Stimulated activated CD4-positive, alpha-beta T cell treated with anti-CD3 and anti-CD28 coated beads, Interleukin-4, amount 100 ng/mL, for 48 hours (primary cell): ENCODE measurements around the gene SIK3.

Experiments used
- DNase-seq, 2 donors: peaks; one replicate each; pipeline ENCODE4 v3.0.0-alpha.2; 2020; ENCODE audit warnings: low read depth in 2 of 2

Gene SIK3

DNA sequence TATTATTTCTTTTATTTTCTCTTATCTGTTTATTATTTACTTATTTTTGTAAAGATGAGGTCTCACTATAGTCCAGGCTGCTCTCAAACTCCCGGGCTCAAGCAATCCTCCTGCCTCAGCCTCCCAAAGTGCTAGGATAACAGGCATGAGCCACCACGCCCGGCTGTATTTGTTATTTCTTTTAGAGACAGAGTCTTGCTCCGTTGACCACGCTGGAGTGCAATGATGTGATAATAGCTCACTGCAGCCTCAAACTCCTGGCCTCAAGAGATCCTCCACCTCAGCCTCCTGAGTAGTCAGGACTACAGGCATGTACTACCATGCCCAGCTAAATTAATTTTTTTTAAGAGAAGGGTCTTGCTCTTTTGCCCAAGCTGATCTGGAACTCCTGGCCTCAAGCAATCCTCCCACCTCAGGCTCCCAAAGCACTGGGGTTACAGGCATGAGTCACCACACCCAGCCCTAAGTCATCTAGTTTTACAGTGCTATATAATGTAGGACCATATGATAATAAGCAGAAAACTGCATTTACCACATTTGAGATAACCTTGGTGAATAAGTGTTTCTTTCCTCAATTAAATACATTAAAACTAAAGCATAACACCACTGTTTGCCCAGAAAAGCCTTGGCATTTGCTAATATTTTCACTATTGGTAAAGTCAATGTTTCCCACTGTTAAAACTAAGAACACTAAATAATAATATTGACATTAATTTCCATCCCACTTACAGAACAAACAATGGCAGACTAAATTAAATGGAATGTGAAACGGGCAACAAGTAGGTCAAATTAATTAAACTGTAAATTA, 127.5 kb downstream of the SIK3 start:
- no peak for DNase-seq

DNA sequence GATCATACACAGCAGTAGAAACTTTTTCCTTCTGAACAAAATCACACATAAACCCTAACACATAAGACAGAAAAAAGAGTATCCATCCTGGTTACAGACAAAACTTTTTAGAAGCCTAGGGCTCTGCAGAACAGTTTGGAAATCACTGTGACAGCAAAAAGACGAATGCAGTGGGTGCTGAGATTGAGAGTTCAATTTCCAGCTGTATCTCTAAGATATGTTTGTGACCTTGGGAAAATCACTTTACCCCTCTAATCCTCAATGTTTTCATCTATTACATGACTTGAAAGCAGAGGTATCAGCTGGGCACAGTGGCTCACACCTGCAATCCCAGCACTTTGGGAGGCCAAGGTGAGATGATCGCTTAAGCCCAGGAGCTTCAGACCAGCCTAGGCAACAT, 128.5 kb downstream of the SIK3 start:
- DNase-seq, result no peak

DNA sequence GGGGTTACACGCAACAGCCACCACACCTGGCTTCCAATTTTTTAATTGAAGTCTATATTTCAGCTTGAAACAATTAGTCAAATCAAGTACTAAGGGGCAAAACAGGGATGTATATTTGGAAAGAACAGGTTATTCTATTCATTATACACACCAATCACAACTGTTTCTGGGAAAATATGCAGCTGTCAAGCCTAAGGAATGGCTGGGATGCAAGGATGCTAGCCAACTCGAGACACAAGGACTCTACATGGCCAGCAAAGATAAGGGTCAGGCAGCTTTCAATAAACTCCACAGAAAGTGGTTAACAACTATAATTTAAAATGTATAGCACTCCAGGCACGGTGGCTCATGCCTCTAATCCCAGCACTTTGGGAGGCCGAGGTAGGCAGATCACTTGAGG, 134.0 kb downstream of the SIK3 start:
- no peak for DNase-seq

DNA sequence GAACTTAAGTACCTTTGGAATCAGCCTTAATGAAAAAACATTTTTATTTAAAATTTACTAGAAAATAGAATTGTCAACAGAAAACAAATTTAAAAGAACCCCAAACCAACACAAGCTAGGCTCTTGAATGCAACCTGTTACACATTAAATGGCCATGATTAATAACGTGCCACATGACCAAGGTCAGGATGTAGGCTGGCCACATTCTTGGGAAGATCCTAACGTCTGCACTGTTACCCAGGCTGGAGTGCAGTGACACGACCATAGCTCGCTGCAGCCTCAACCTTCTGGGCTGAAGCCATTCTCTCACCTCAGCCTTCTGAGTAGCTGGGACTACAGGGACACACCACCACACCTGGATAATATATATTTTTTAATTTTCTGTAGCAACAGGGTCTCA, 134.4 kb downstream of the SIK3 start:
- DNase-seq, result no peak

DNA sequence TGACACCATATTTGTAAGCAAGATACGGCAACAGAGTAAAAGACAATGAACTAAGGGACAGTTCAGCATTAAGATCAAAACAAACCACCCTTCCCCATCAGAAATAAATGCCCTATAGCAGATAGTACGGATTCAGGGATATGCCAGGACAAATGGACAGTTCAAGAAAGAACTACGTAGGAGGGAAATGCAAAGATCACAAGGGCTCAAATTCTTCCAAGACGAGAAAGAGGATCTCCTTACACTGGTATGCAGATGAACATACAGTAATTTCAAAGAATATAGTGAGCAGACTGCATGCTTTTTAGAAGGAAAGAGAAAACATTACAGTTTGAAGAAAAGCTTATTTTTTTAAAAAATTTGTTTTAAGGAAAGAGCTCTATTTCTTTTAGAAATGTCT, 136.1 kb downstream of the SIK3 start:
- no peak for DNase-seq

DNA sequence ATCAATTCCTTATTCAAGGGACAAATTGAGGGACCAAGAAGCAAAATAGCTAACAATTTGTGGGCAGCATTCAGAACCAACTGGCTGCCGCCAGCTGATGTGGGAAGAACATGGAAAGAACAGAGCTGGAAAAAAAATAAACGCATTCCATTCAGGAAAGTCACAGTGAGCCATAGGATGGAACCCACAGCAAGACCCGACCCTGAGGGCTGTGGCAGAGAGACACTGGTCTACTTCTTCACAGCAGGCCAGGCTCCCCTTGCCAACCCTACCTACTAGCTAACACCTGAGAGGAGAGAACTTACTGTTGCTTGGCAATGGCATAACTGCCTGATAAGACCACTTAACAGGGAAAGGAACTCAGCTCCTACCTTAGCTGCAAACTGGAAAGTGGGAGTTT, 137.3 kb downstream of the SIK3 start:
- DNase-seq, result no peak

DNA sequence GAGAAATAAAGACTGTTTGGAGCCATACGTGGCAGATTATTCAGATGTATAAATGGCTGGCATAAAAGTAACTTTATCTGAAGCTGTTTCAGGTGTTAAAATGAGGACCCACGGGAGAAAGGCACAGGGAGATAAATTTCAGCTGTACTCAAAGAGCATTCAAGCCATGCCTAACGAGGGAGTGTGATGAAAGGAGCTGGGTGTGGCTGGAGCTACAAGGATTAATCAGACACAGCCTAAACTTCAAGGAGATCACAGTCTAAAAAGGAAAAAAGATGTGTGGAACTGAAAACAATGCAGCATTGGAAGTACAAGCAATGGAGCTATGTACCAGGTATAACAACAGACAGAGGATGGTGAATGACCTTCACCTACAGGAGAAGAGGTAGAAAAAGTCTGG, 140.0 kb downstream of the SIK3 start:
- DNase-seq, result no peak

DNA sequence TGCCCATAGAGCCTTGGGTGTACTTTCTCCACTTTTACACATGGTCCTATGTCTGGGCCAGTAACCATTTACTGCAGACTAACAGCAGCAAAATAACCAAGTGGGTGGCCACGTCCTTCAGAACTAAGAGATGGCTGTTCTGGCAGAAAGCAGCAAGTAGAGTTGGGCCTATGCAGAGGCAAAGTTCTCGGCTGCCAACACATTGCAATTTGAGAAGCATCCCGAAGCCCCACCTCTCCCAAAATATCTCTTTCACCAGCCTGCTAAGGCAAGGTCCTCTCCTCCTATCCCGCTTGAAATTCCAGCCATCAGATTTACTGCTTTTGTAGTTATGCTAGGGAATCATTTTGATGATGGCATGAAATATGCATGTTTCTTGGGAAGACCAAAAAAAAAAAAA, 142.3 kb downstream of the SIK3 start:
- DNase-seq, result no peak

DNA sequence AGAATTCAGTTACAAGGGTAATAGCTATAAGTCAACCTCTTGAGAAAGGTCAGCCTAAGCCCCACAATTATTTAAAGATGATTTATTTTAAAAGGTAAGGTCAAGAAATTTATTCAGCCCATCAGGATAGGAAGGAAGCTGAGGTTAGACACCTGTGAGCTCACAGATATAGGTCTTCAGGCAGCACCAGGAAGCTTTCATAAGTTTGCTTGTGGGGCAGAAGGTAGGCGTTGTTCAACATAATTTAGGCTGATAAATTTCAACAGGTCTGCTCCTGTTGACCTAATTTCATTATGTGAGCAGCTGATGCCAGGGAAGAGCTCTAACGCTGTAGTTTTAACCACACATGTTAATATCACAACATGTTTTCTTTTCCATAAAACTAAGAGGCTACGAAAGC, 142.7 kb downstream of the SIK3 start:
- no peak for DNase-seq

DNA sequence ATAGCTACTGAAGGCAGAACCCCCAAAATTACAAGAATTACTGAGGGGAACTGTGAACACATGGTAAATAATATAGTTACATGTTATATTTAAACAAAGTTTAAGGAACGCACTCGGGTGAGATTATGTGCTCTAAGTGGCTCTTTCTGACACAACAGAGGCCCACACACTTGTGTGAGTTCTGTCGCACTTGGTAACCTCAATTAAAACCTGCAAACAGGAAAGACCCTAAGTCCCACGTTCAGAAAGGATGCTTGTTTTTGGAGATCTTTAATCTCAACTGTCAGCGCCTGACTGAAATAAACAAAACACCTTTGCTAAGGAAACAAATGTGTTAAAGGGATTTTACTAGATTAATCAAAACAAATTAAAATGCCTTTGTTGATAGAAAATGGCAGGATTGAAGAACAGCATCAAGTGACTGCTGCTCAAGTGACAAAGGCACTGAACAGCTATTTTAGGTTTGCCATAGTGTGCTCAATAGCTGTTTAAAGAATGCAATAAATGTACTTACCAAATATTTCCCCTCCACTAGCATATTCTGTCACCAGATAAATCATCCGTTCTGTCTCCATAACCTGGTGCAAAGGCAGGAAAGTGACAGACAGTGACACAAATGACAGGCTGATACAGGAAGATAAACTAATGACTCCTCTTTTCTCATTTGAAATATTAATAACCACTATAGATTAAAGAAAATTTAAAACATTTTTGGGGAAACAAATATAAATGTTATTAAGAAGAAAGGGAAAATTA, 144.5 kb downstream of the SIK3 start:
- no peak for DNase-seq

DNA sequence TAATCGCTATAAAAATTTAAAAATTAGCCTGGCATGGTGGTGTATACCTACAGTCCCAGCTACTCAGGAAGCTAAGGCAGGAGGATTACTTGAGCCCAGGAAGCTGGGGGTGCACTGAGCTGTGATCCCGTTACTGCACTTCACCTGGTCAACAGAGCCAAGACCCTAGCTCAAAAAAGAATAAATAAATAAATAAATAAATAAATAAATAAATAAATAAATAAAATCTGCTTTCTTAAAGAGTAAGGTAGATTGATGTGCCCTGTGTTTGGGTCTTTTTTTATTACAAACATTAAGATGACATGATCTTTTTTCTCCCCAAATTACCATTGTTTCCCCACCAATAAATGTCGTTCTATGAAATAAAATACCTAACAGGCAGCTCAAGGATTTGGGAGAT, 146.5 kb downstream of the SIK3 start:
- no peak for DNase-seq

DNA sequence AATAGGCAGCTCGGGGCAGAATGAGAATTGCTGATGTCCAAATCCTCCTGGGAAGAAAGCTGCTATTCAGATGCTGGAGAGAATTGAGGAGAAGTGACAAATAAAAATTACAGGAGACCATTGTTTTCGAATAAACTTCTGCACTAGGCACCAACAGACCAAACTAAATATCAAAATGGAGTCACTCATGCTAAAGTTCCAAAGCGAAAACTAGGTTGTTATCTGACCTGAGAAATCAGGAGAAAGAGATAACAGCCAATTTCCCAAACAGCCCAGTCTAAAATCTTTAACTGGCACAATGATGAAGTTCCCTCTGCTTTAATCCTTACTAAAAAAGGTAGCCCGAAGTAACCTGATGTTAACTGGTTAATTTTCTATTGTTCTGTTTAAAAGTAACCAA, 148.0 kb downstream of the SIK3 start:
- DNase-seq, result no peak

DNA sequence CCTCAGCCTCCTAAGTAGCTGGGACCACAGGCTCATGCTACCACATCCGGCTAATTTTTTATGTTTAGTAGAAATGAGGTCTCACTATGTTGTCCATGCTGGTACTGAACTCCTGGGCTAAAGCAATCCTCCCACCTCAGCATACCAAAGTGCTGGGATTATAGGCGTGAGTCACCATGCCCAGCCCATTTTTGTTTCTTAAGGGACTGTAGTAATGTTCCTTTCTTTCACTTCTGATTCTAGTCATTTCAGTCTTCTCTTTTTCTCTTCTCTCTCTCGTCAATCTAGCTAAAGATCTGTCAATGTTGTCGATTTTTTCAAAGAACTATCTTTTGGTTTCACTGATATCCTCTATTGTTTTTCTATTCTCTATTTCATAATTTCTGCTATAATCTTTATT, 149.8 kb downstream of the SIK3 start:
- peak in 1 of 2 donors; percentile 18 for DNase-seq

DNA sequence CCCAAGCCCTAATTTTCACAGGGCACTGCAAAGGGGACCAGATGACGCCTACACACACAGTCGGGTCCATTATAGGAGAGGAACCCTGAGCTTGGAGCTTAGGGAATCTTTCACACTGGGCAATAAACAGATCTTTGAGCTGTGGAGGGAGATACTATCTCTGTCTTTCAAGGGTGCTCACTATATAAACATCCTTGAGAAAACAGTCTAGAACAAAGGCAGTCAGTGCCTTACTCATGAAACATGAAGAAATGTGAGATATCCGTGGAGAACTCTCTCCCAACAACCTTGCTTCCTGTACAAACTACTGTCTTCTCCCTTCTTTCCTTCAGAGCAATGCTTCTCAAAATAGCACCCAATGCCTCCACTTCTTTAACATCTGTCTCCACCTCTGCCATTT, 151.8 kb downstream of the SIK3 start:
- DNase-seq, result no peak

DNA sequence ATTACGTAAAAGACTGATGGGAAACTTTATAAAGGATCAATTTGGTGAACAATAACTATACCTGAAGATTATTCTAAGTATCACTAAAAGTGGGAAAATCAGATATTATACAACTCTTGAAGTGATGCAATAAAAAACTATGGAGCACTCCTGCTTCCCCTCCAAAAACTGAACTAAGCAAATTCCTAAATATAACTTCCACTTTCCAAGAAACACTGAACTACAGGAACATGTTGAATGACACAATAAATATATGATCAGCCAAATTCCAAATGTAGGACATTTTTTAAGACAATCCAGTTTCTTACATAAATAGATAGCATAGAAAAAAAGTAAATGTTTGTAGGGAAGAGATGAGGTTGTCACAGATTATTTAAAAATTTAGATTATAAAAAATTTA, 158.7 kb downstream of the SIK3 start:
- DNase-seq, result no peak

DNA sequence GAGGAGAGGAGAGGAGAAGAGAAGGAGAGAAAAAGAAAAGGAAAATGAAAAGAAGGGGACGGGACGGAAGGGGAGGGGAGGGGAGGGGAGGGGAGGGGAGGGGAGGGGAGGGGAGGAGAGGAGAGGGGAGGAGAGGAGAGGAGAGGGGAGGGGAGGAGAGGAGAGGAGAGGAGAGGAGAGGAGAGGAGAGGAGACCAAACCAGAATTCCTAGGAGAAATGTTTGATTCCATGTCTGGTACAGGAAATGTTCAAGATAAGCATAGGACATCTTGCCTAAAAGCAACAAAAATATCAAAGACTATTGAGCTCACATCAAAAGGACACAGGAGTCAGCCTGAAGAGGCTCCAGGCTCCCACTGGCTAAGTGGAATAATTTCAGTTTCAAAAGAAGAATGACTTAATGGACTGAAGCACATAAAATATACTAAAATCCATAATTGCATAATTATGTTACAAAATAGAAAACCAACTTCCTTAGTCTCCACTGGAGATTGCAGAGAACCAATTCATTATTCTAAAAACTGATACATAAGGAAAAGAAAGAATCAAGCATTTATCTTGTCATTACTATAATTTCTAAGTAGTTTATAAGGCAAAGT, 159.7 kb downstream of the SIK3 start:
- DNase-seq, result no peak

DNA sequence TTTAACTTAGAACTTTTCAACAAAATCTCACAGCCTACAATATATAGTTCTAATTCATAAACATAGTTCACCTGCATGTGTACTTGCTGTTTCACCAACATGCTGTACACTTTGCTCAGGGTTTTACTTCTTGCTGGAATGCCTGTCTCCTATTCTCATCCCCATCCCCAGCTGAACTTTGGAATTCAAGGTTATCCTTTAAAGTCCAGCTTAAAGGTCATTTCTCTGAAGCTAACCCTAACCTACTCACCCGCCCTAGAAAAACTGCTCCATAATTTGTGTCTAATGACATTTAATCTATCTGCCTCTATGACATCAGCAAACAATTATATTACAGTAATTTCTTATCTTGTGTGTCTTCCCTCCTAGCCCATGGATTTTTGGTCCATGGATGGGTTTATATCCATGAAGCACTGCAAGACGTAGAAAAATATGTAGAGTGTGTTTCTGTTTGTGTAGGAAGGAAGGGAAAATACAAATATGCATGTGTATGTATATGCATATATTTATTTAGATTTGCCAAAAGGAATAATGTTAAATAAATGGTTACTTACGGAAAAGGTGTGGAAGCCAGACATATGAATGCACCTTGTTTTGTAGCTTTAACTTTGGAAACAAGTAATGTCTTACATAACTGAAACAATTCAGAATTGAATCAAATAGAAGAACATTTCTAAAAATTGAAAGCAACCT, 161.3 kb downstream of the SIK3 start:
- DNase-seq, result no peak

DNA sequence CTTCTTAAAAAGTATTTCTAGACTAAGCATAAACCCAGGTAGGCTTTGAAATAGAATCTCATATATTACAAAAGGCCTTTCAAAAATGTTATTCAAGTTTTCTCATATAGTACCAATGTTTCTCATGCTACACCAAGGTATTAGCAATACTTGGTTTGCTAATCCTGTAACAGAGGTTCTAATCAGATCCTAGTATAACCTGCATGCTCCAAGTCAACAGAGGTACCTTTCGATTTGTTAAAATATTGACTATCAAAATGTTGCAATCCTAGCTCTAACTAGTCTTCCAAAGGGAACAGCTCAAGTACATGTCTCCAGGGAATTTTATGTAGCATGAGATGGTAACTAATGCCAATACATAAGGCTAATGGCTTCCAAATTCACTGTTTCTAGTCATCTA, 162.7 kb downstream of the SIK3 start:
- no peak for DNase-seq

DNA sequence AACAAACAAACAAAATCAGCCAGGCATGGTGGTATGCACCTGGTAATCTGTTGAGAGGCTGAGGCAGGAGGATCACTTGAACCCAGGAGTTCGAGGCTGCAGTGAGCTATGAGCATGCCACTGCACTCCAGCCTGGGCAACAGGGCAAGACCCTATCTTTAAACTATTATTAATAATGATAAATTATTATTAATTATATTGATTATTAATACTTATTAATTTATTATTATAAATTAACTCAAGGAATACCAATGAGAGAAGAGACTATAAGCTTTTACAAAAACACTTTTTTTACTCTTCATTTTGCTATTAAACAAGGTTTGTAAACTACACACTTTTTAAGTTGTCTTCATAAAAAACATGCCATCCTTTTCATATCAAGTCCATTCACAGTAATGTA, 163.1 kb downstream of the SIK3 start:
- DNase-seq, result no peak

DNA sequence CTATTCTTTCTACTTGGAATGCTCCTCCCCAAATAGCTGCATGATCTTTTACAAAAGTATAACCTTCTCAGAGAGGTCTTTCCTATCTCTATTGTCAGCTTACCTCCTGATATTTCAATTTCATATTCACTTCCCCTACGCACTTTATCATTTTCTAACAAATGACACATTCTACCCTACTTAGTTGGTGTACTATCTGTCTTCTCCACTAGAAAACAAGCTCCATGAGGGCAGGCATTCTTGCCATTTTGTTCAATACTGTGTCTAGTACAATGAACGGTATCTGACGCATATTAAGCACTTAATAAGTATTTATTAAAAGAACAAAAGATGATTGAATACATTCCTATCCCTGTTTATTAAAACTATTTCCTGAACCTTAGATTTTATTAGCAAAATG, 164.3 kb downstream of the SIK3 start:
- no peak for DNase-seq

DNA sequence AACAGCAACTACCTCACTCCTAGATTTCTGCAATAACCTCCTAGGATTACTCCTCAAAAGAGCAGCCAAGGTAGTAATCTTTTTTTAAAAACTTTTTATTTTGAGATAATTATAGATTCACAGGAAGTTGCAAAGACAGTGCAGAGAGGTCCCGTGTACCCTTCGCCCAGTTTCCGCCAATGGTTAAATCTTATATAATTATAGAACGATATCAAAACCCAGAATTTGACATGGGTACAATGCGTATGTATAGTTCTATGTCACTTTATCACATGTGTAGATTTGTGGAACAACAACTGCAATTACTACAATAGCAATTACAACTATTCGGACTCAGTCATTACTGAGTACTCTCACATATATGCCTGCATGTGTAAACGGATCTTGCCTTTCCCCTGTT, 166.0 kb downstream of the SIK3 start:
- DNase-seq, result no peak

DNA sequence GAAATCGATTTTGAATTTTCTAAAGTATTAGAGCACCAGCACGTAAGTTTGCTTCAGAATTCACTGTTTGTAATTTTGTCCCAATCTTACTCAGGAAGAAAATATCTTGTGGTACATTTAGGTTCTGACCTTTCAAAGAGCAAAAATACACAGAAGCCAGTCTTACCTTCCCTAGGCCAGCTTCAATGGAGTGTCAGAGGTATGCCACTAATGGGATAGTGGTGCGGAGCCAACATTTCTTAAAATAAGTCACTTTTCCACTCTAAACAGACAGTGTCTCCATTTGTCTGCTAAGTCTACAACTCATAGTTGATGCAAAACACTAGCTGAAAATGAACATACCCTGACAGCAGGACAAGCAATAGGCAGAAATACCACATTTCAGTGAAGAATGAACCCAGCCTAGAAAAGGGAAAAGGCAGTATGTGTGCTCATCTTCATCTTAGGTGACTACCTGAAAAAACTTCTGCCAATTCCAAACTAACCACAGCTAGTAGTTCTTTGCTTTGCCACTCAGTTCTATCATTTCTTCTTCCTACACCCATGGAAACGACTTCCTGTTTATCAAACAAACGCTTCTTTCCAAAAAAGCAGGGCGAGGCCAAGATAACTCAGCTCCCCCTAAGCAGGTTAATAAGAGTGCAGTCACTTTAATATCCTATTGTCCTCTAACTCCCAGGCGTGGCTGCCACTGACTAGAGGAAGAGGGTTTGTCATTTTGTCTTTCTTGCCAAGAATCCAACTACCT, 166.8 kb downstream of the SIK3 start:
- peak in 1 of 2 donors; percentile 9 for DNase-seq
